Mesenteric fat pad (tissue), 1 donor: Measurements from ENCODE around the gene CEND1. TPM values are rescaled to one million over a fixed set of nuclear protein-coding genes. Genes with fewer than 3 reads are reported as not detected.

ENCODE experiments used
- DNase-seq: peaks from one replicate; pipeline ENCODE4 v3.0.0-alpha.2; 2020; ENCODE audit warnings: low spot score
- total RNA-seq: library from RNA; stranded (reverse); fragmentation: NEBNext Ultra II Directional; extraction: Animal tissue kit (Norgen Biotek cat#: 25700); gene quantifications from one replicate; pipeline ENCODE4 v1.2.1, GENCODE V29; 2021
- donor health status: DM: yes; HTN: yes; CAD: no.

The CEND1 gene
- total RNA-seq, 1 donor from 2014 or later, result not detected

DNA sequence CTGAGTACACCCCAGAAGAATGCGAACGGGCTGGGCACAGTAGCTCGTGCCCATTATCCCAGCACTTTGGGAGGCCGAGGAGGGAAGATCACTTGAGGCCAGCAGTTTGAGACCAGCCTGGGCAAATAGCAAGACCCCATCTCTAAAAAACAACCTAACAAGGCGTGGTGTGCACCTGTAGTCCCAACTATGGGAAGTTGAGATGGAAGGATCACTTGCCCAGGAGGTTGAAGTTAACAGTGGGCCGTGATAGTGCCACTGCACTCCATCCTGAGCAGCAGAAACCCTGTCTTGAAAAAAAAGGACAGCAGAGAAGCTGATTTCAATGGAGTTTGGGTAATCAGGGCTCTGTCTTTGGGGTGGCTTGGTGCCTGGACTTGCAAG lies 23.2 kb upstream of the CEND1 start:
- no peak for DNase-seq

DNA sequence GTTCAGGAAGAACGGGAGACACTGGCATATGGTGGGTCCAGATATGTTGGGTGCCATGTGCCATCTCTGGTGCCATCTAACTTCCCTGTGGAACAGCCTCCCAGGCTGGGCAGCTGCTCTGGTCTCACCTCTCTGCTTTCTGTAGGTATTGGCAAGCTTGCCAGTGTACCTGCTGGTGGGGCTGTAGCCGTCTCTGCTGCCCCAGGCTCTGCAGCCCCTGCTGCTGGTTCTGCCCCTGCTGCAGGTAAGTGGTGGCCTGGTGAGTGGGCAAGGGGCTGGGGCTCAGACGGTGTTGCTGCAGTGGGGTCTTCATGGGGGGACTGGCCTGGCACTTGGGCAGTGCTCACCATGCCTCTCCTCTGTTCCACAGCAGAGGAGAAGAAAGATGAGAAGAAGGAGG lies 22.5 kb upstream of the CEND1 start:
- DNase-seq, result no peak

DNA sequence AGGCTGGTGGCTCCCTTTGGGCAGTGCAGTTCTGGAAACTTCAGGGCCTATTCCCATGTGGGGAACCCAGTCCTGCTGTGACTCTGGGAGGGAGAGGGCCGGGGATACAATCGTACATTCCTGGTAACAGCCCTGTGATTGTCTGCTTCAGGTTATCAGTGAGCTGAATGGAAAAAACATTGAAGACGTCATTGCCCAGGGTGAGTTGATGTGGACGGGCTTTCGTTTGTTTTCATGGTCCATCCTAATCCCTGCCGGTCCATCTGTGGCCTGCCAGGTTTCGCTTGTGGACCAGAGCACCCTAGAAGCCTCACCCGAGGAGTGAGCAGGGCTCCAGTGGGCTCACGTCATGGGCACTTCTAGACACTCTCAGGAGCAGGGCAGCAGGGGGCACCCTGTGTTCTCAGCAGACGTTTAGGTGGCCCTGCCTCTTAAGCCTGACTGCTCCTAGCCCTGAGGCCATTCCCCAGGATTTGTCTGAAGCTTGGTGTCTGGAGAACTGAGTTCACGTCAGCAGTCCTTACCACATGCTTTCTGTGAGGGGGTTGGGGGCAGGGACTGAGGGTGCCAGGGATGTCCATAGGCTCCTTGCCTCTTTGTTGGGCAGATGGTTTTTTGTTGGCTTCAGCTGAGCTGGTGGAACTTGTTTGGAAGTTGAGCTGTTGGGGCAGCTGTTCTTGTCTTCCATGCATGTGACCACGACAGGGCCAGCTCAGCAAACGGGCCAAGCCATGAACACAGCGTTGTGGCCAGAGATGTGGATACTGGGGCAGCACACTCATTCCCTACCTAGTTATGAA lies 21.8 kb upstream of the CEND1 start:
- DNase-seq, result no peak

DNA sequence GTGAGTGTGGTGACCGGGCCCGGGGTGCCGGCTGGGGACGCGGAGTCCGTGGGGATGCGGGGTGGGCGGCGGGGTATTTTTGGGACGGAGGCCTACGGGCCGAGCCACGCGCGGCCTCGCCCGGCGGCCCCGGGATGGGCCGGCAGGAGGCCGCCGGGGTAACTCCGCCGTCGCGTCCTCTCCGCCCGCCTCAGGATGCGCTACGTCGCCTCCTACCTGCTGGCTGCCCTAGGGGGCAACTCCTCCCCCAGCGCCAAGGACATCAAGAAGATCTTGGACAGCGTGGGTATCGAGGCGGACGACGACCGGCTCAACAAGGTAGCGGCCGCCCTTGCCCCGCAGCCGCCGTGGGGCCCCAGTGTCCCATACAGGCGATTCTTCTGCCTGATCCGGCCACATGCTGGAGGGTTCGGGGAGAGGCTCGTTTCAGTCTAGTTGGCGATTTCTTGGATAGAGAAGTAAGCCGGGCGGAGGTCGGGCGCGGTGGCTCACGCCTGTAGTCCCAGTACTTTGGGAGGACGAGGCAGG lies 20.2 kb upstream of the CEND1 start:
- no peak for DNase-seq

DNA sequence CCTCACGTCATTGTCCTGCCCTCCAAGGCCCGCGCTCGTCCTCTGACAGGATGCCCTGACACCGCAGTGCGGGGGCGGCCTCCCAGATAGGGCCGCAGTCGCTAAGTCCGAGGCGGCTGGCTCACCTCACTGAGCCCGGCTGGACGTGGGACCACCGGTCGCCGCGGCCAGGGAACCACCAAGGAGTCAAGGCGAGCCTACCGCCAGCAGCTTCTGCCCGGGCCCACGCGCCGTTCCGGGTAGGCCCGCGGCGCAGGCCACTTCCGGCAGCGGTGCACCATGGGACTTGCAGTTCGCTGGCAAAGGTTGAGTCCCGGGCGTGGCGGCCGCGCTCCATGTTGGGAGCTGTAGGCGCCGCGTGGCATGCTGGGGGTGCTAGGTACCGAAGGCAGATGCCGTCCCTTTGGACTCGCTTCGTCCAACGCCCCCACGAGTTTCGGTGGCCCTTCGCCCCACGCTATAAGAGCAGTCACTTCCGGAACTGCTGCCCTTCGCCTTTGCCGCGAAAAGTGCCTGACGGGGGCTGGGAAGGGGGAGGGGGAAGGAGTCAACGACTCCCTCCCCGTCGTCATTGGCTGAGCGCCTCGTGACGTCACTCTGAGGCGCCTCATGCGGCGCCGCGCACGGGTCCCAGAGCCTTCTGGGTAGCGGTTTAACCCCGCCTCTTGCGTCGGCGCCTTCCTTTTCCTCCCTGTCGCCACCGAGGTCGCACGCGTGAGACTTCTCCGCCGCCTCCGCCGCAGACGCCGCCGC lies 19.6 kb upstream of the CEND1 start, which contains the start of gene RPLP2:
Gene RPLP2 (plus strand): TSS at position 681 of the 753 bp plus-strand sequence. CDS start 268 bp downstream, outside the sequence.
- peak; percentile 99 for DNase-seq

DNA sequence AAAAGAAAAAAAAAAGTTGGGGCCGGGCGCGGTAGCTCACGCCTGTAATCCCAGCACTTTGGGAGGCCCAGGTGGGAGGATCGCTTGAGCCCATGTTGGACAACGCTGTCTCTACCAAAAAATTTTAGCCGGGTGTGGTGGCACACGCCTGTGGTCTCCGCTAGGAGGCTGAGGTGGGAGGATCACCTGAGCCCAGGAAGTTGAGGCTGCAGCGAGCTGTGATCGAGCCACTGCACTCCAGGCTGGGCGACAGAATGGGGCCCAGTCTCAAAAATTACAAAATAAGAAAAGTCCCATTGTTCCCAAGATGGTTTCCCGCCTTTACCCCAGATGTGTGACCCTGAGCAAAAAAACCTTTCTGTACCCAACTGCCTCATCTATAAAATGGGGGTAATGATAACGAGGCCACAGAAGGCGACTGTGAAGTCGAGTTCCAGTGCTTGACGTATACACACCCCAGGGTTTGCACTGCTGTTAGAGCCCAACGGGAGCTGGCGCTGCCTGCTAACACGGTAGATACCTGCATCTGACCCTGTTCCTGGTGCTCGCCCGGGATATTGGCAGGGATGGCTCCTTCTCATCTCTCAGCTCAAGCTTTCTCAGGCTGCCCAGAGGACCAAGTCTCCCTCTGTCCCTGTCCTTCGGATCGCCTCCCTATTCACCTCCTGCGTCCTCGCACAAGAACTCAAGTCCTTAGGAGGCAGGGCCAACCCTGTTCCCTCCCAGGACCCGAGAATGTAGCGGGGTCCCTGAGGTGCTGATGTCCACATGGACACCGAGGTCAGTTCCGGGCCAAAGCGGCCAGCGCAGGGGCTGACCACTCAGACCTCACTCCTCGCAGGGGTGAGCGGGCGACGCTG lies 18.8 kb upstream of the CEND1 start:
- no peak for DNase-seq

DNA sequence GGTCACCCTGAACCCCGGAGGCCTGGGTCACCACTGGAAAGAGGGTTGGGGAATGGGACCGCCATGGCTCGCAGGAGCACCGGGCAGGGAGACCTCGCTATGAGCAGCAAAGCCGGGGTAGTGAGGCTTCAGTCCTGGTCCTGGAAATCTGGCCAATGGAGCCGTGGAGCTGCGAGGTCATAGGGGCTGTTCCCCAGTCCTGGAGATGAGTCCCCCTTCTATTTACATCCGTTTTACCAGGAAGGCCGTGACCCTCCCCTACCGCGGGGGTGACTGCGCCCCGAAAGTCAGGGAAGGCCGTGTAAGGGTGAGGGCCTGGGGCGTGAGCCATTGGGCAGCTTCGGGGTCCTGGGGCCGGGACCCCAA lies 14.7 kb upstream of the CEND1 start:
- DNase-seq, result no peak

DNA sequence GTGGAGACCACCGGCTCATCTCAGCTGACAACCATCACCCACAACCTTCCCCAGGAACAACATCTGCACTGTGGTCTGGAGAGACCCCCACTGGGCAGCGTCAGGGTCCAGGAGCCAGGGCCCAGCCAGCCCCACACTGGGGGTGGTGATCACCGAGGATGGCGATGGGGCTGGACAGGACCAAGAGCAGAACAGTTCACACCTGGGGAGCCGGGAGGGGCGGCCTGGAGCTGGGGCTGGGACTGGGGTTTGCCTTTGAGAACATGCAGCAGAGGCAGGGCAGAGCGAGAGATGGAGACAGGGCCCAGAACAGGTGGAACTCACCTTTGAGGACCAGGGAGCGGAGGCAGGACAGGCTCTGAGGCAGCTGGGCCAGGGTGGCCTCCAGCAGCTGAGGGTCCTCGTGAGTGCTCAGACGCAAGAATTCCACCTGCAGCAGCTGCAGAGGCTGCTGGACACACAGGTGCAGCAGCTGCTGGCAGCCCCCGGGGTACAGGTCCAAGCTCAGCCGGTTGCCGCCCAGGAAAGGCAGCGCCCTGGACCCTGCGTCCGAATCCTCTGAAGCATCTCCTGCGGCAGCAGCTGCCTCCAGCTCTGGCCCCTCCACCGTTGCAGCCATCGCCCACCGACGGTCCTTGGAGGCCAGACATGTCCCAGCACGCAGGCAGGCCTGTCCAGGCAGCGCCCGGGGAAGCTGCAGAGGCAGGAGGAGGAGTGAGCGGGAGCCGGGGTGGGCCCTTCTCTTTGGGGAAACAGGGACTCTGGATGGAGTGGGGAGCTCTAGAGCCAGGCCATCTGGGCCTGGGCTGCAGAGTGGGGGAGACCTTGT lies 14.1 kb upstream of the CEND1 start:
- no peak for DNase-seq

DNA sequence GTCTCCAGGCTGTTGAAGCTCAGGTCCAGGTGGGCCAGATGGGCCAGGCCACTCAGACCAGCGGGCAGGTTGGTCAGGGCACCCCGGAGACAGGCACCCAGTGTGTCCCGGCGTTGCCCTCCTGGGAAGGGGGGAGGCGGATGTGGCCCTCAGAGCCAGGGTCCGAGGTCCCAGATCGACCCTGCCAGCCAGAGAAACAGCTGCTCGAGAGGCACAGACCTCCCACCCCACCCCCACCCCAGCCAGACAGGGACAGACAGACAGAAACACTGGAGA lies 13.5 kb upstream of the CEND1 start:
- DNase-seq, result no peak

DNA sequence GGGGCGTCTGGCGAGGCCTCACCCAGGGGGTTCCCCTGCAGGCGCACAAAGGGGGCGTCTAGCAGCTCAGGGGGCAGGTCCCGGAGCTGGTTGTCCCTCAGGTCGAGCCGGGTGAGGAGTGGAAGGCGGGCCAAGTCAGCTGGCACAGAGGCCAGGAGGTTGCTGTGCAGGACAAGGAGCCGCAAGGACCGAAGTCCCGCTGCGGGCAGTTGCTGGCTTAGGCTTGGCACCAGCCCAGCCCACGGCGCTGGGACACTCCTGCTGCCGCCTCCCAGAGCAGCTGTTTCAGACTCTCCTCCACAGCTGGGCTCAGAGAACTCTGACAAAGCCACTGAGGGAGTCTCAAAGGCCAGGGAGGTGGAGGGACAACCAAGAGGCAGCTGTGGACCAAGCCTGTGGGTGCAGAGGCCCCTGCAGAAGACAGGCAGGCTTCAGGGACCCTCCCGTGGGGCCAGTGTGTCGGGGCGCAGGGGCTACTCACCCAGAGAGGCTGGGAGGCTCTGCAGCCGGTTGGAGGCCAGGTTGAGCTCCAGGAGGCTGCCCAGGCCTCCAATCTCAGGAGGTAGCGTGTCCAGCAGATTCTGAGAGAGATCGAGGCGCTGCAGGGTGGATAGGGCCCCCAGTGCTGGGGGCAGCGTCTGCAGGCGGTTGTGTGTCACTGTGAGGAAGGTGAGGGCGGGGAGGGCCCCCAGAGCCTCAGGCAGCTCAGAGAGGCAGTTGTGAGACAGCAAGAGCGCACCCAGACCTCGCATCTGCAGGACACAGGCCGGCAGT lies 13.0 kb upstream of the CEND1 start:
- no peak for DNase-seq

DNA sequence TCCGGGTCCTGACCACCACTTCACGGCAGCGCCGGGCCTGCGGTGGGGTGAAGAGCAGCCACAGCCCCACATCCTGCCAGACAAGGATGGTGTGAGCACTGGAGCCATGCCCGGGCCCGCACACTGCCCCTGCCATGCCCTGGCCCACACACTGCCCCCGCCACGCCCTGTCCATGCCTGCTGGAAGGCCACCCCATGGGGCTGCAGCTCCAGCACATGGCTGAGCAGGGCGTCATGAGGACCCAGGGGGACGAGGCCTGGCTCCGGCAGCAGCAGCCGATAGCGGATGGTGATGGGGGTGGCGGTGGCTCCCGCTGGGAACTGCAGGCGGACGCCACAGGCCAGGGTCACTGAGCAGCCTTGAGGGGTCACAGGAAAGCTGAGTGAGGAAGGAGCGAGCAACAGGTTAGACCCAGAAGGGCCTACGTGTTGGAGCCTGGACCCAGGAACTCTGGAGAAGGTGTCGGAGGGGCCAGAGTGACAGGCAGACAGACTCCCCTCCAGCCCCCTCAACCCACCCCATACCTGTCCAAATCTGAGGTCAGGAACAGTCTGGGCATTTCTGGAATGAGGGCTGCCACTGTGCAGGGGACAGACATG lies 12.2 kb upstream of the CEND1 start:
- DNase-seq, result no peak

DNA sequence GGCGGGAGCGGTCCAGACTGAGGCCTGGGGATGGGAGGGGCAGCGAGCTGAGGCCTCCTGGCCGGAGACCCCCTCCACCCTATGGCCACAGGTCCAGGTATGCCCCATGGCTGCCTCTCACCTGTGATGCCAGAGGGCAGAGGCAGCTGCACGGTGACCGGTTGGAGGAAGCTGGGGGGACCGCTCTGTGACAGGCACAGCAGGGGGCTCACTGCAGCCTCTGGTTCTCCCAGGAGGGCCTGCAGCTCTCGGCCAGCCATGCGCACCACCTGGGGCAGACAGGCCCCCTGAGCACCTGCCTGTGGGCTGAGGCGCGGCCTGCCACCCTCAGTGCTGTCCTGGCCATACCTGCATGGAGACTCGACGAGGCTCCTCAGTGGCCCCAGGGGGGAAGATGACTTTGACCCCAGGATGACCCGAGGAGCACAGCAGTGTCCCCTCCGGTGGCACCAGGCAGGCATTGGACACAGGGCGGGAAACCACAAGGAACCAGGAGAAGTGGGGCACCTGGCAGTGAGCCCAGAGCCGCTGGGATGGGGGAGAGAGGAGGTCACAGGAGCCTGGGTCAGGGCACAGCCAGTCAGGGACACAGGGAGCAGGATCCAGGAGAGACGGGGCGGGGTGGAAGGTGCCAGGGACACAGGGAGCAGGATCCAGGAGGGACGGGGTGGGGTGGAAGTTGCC lies 11.3 kb upstream of the CEND1 start:
- no peak for DNase-seq

DNA sequence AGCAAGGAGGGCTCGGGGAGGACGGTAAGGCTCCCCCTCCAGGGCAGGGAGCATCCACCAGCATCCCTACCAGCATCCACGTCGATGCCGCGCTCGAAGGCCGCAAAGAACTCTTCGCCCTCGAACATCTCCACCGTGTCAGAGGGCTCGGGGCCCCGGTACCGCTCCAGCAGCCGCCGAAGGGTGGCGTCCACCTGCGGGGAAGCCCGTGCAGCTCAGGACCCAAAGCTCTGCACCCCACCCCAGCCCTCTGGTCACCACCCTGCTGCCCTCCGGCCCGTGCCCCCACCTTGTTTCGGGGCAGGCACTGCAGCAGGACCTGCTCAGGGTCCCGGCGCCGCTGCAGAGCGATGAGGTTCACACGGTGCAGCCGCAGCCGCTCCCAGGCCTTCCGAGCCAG lies 10.6 kb upstream of the CEND1 start:
- no peak for DNase-seq

DNA sequence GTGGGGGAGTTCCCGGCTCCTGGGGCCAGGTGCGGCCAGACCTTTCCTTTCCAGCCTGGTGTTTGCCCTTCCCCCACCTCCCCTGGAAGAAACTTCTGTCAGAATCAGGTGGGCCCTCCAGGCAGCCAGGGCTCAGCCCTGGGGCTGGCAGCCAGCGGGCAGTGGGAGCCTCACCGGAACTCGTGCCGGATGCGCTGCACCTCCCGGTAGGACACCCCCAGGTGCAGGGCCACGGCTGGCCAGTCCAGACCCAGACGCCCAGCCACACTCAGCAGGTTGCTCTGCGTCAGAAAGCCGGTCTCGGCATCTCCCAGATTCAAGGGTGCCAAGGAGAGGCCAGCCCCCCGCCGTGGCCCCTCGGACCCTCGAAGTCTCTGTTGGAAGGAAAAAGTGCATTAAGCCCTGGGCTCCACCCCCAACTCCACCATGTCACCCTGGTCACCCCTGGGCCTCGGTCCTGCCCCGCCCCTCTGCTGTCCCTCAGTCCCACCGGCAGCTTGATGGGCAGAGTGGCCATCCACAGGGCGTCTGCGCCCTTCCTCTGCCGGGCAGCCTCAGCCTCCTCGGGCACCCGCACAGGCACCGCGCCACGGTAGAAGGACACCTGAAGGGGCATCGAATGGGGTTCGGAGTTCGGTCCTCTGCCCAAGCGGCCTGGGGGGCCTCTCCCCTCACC lies 9.9 kb upstream of the CEND1 start:
- no peak for DNase-seq

DNA sequence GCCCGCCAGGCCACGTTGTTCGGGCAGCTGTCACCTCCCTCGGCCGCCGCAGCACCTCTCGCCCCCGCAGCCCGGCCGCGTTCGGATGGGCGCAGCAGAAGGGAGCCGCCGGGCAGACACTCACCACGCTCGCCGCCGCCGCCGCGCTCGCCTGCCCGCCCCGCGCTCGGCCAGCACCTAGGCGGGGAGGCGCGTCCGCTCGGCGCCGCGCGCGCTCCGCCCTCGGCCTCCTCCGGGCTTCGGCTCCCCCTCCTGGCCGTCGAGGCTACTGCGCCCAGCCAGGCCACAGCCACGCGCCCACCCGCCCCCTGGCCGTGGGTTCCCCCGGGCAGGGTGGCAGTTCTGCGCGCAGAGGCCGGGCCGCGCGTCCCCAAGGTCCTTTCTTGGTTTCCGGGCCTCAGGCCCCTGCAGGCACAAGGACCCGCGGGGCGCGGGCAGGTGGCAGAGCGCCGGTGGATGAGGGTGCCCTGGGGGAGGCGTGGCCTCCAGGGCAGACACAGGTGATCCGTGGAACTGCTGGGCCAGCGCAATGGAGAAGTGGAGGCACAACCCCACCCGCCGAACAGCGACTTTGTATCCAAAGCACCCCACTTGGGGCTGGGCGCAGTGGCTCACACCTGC lies 8.3 kb upstream of the CEND1 start, which contains the start of gene SLC25A22:
Gene SLC25A22 (minus strand): TSS at position 189 of the 621 bp plus-strand sequence. CDS start 3,275 bp downstream, outside the sequence.
- peak; percentile 95 for DNase-seq

DNA sequence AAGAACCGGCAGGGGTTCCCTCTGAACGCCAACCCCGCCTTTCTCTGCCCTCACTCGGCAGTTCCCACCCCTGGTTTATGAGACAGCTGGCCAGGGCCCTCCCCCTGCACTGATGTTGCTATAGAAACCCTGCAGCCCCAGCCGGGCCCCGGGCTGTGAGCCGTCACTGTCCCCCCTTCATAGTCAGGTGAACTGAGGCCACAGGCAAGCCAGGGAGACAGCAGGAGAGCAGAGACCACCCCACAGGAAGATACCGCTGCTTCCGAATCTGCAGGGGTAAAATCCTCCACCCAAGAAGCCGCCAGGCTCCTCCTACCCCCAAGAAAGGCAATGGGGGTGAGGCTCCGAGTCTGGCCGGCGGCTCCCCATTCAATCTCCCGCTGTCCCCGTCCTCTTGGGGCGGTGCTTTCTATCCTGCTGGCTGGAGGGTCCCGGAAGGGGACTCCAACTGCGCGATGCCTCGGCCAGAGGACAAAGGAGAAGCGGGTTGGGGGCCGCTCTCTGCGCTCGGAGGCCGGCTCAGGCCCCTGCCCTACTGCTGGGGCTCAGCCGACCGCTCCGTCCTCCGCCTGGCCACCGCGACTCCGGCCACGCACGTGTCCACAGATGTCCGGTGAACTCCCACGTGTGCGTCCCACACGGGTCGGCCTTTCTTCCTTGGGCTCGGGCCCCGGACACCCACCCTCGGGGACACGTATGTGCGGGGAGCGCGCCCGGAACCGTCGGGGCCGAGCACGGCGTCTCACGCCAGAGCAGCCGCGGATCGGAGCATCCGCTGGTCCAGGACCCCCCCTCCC lies 7.6 kb upstream of the CEND1 start:
- no peak for DNase-seq
